Measurements from ENCODE around the gene RAX2. TPM values are rescaled to one million over a fixed set of nuclear protein-coding genes. Genes with fewer than 3 reads are reported as not detected.

The RAX2 gene
- total and polyA plus RNA-seq, 9 of the 15 experiments (the other 6 are each of a cell fraction or from before 2014, with no cell fraction given): not detected

DNA sequence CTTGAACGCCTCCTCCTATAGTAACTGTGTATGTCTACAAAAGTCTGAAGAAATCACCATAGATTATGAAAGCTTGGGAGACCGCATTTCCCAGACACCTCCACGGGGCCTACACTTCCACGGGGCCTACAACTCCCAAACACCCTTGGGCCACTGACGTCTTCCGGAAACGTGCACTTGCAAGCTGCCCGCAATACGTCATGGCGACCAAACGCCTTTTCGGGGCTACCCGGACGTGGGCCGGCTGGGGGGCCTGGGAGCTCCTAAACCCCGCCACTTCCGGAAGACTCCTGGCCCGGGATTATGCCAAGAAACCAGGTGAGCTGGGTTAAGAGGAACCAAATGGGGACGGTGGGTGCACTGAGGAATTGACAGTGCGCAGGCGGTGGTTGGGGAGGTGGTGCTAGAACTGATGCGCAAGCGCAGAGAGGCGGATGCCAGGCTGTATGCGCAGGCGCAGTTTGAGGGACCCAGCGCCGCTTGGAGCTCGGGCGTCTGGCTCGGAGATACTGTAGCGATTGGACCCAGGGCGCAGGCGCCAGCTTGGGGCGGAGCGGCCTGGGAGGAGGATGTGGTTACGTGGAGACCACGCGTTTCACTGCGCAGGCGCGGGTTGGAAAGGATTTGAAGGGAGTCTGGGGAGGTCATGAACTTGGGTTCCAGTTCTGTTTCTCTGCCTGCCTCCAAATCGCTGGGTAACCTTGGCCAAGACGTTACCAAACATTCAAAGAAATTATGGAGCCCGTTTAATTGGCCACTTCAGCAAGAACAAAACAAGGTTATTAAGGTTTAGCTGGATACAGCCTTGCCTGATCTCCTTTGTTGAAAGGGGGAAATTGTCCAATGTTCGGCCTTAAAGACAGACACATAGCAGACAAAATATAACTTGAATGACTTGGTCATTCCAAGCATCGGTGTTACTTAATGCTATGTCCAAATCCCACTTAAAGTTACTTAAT lies 9.2 kb downstream of the RAX2 start, which contains the start of gene MRPL54:
Gene MRPL54 (plus strand): TSS at position 182 of the 959 bp plus-strand sequence. CDS start 19 bp downstream, at position 201.
- Histone ChIP-seq H3K4me2 (ENCODE audit: insufficient read depth, low read length) (peak within 1 kb of the TSS; percentile 97), H3K36me3 (ENCODE audit: control insufficient read depth, insufficient read depth, low read length) (peaks cover 37% of the 10 kb centered on the region; the same call in 2 of the 3 replicates), H4K20me1 (replicated peaks; ENCODE audit: control insufficient read depth, insufficient read depth, low read length) (no peaks in the 10 kb centered on the region), H3K27me3 (ENCODE audit: control insufficient read depth in 2 of 2, insufficient read depth in 2 of 2, low read length in 2 of 2) (no peaks in the 10 kb centered on the region), H3K9me1 (ENCODE audit: control insufficient read depth, insufficient read depth, low read length) (no peaks in the 10 kb centered on the region), H3K9me3 (replicated peaks; ENCODE audit: control insufficient read depth, insufficient read depth, low read depth, low read length) (no peaks in the 10 kb centered on the region), H2AFZ (ENCODE audit: low read depth, low read length) (peak within 1 kb of the TSS; percentile 100), H3K27ac (ENCODE audit: extremely low read depth, low read depth, low read length) (peak within 1 kb of the TSS; percentile 99), H3K9ac (ENCODE audit: insufficient read depth in 1 of 2, low read depth in 2 of 2, low read length in 2 of 2) (peak within 1 kb of the TSS; percentile 97 to 100), H3K4me3 (peak within 1 kb of the TSS; percentile 100), H3K4me1 (replicated peaks in 1 of 2; ENCODE audit: control insufficient read depth in 2 of 2, insufficient read depth in 2 of 2, low read length in 2 of 2) (peaks cover 8 to 37% of the 10 kb centered on the region in 2 experiments; a peak in 4 of 5 replicates), H3K79me2 (ENCODE audit: control insufficient read depth, insufficient read depth, low read length) (peaks cover 26% of the 10 kb centered on the region)
- DNase-seq (ENCODE audit: extremely low read depth in 1 of 4, low spot score in 3 of 4) (peak; percentile 99 to 100 (median 99)), FAIRE-seq (peak; percentile 95), ATAC-seq (peak; percentile 92)
- under 1% methylated on average over 47 of the region's 47 CpGs for WGBS (ENCODE audit: insufficient coverage, low coverage, missing lambda C conversion rate)
- intact Hi-C loops (cut with micrococcal nuclease): loop anchor here (2.0 kb wide), 1 partner anchor 42 kb away; no protein-coding TSS in a partner anchor
- CTCF ChIA-PET (ENCODE audit: low intra/inter-chr PET ratio): no interaction called here
- POLR2A ChIA-PET: interaction anchor here (0.7 to 4.0 kb wide), 21 partner anchors 10 to 390 kb away, joined by 3 to 48 read pairs (median 4); partner anchors contain the start of genes EEF2 and RAX2
- TSS peak; percentile 92 for BruUV-seq (replicated peaks)
- in situ Hi-C loops (cut with MboI): no loop called here
- TF ChIP-seq RREB1 (CRISPR knock-in tag; IDR thresholded peaks at IDR 0.05) (no peak), XRCC3 (IDR thresholded peaks at IDR 0.05) (no peak), POLR2AphosphoS5 (IDR thresholded peaks at IDR 0.05; ENCODE audit: control insufficient read depth, insufficient read depth, low read depth, low read length) (peak; percentile 73), ZNF395 (CRISPR knock-in tag; IDR thresholded peaks at IDR 0.05) (no peak), PKNOX1 (IDR thresholded peaks at IDR 0.05) (peak; percentile 64), POU5F1 (IDR thresholded peaks at IDR 0.05; ENCODE audit: borderline replicate concordance, low read depth, low read length, partially characterized antibody) (peak; percentile 68), HNRNPLL (IDR thresholded peaks at IDR 0.05; ENCODE audit: low read depth, low read length, poor library complexity, severe bottlenecking) (peak; percentile 67), ETV5 (CRISPR knock-in tag; IDR thresholded peaks at IDR 0.05; ENCODE audit: low read depth) (peak; percentile 94), TEAD4 (IDR thresholded peaks at IDR 0.05; ENCODE audit: low read length) (peak; percentile 23; the same call in 1 of the 2 replicates), TEAD4 (CRISPR knock-in tag; IDR thresholded peaks at IDR 0.05; ENCODE audit: borderline replicate concordance) (no peak), CCAR2 (IDR thresholded peaks at IDR 0.05; ENCODE audit: low read depth, low read length) (no peak)

Data from K562 (cell line).